Liver (tissue), 3 donors: ENCODE results near the gene NUDT21.

ENCODE experiments used
- GABPA ChIP-seq, 2 donors: IDR thresholded peaks in 1 of 2; conservative IDR thresholded peaks in 1 of 2; 2 replicates each; pipeline ENCODE4 v1.6.1; 2016; ENCODE audit warnings: antibody characterized with exemption in 2 of 2, mild to moderate bottlenecking in 1 of 2, moderate library complexity in 1 of 2
- HNF4G ChIP-seq: IDR thresholded peaks from 2 replicates; pipeline ENCODE4 v1.6.1; 2016; ENCODE audit warnings: antibody characterized with exemption
- JUND ChIP-seq, 2 donors: IDR thresholded peaks; 2 replicates each; pipeline ENCODE4 v1.6.1; 2016; ENCODE audit warnings: antibody characterized with exemption in 2 of 2
- TF ChIP-seq, protein P1 (sequence below): fragments of 150-350 bp; IDR thresholded peaks from 2 replicates; pipeline ENCODE4 v1.5.1; 2017; ENCODE audit warnings: improper control_type of control experiment, low read depth, low read length; ENCODE audit not compliant: missing input control
- donor health status: healthy.
- donor health status: healthy.

- TF ChIP-seq, protein P1, sequence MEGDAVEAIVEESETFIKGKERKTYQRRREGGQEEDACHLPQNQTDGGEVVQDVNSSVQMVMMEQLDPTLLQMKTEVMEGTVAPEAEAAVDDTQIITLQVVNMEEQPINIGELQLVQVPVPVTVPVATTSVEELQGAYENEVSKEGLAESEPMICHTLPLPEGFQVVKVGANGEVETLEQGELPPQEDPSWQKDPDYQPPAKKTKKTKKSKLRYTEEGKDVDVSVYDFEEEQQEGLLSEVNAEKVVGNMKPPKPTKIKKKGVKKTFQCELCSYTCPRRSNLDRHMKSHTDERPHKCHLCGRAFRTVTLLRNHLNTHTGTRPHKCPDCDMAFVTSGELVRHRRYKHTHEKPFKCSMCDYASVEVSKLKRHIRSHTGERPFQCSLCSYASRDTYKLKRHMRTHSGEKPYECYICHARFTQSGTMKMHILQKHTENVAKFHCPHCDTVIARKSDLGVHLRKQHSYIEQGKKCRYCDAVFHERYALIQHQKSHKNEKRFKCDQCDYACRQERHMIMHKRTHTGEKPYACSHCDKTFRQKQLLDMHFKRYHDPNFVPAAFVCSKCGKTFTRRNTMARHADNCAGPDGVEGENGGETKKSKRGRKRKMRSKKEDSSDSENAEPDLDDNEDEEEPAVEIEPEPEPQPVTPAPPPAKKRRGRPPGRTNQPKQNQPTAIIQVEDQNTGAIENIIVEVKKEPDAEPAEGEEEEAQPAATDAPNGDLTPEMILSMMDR: no peak
- TF ChIP-seq HNF4G: no peak
- TF ChIP-seq JUND (IDR thresholded peaks at IDR 0.05): no peak
- no peak for TF ChIP-seq GABPA (IDR thresholded peaks at IDR 0.05 in 1 of 2, conservative IDR thresholded peaks at IDR 0.05 in 1 of 2)
These were observed 13.1 kb downstream of the NUDT21 start for GRCh38 chr16:56438038-56438437.
